Suppressor macrophage (primary cell): ENCODE results near the gene PTPRE.

Experiments
- DNase-seq, 4 experiments: peaks; one replicate each; pipeline ENCODE4 v3.0.0-alpha.2; 2020 to 2022

The PTPRE gene

GRCh38 chr10:127962205-127962604 is 55.3 kb downstream of the PTPRE start:
- DNase-seq = no peak

GRCh38 chr10:127963136-127963535 is 56.2 kb downstream of the PTPRE start:
- no peak for DNase-seq

GRCh38 chr10:127964621-127965020 is 57.7 kb downstream of the PTPRE start:
- no peak for DNase-seq

DNA sequence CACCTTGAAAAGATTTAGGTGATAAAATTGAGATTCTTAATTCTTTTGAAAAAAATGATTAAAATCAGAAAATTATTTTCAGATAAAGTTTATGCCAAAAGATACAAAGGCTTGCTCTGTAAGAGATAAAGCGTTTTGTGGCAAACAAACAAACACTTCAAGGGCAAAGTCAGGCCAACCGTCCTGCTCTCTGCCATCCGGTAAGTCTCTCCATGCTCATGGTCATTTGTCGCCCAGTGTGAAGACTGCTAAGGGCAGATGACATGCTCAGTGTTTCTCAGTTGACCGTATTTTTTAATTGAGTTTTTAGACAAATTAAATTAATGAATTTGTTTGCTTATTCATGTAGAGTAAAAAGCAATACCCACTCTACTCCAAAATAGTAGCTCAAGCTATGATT is 60.0 kb downstream of the PTPRE start:
- DNase-seq = no peak

- DNase-seq = no peak
These were observed 61.1 kb downstream of the PTPRE start for GRCh38 chr10:127968027-127968441.

DNA sequence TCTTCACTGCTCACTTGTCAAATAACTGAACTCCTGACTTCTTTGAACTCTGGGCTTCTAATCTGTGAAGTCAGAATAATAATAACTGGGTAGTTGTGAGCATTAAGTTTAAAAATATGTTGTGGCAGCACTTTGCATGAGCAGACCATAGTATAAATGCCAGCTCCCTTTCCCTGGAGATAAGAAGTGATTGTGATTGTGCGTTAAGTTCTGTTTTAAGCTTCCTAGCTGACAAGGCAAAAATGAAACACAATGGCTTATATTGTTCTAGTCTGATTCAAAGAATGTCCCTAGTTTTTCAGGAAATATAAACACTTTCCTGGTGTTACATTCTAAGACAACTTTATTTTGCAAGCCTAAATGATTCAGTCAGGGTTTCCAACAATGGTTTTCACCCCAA is 61.8 kb downstream of the PTPRE start:
- no peak for DNase-seq

- no peak for DNase-seq
These were observed 64.4 kb downstream of the PTPRE start for GRCh38 chr10:127971101-127971946.

GRCh38 chr10:127971963-127972615 is 65.2 kb downstream of the PTPRE start:
- peak; percentile 22 to 53 (median 45) for DNase-seq

DNA sequence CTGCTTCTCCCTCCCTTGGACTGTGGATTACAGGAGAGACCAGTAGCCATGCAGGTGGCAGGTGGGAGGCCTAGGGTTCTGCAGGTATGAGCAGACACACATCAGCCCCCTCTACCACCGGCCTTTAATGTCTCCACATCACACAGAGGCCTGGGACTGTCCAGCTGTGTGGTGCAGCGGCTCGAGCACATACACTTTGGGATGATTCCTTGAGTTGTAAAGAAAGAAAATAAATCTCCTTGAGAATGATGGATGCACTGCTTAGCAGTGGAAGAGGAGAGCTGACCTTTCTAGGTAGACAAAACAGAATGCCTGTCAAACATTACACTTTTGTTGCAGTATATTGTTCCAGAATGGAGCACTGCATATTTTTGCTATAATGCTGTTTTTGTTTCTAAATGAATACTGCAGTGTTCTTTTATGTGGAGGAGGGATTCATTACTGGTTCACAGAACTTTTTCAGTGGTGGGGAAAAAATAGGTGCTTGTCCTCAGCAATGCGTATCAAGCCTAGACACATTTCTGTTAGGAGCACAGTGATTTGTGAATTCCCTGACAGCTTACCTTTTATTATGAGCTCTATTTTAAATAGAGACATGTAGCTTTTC is 66.0 kb downstream of the PTPRE start:
- no peak for DNase-seq

- DNase-seq = peak; percentile 55 to 80 (median 73)
These were observed 66.9 kb downstream of the PTPRE start for GRCh38 chr10:127973791-127974311.

DNA sequence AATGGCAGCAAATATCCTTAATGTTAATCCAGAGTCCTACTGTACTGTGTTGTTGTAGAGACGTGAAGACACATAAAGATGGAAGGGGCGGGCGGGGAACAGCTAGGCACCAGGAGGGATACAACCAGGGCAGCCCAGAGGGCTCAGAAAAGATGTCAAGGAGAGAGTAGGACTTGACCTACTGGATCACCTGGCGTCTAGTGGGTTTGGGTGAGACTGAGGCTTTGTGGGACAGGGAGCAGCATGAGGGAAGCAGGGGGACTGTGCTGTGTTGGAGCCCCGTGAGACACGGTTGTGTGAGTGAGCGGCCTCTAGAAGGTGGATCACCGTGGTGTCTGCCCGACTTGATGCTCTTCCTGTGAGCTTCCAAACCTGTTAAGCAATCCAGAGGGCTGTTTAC is 68.0 kb downstream of the PTPRE start:
- DNase-seq = no peak

DNA sequence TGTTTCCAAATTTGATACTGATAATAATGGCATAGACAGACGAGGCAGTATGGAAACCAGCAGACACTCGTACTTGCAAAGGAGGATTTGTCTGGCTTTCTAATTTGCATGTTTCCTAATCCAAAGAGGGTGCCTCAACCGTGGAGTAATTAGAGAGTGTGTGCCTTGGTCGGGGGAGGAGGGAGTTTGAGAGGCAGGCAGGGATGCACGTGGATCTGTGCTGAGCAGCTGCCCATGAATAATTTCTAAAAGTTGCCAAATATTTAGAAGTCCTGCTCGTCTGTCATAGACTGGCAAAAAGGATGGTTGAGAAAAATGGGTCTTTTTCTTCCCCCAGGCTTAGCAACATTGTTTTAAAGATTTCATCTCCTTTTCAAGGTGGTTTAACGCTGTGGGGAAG is 69.4 kb downstream of the PTPRE start:
- peak in 3 of 4 experiments; percentile 35 to 60 (median 41) for DNase-seq

- peak in 3 of 4 experiments; percentile 38 to 43 (median 40) for DNase-seq
These were observed 69.9 kb downstream of the PTPRE start for GRCh38 chr10:127976701-127977356.

- DNase-seq = peak; percentile 77 to 88 (median 86)
These were observed 70.6 kb downstream of the PTPRE start for GRCh38 chr10:127977357-127978009.

DNA sequence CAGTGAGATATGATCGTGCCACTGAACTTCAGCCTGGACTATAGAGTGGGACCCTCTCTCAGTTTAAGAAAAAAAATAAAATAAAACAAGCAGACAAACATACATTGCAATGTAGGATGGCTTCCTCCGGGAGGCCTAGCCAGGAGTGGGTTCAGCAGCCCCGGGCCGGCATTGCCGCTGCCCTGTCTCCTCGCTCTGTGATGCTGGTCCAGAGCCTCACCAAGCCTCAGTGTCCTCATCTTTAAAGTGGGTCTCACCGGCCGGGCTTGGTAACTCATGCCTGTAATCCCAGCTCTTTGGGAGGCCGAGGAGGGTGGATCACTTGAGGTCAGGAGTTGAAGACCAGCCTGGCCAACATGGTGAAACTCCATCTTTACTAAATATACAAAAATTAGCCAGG is 71.6 kb downstream of the PTPRE start:
- no peak for DNase-seq

- DNase-seq = peak; percentile 74 to 88 (median 82)
These were observed 72.1 kb downstream of the PTPRE start for GRCh38 chr10:127979045-127979444.

DNA sequence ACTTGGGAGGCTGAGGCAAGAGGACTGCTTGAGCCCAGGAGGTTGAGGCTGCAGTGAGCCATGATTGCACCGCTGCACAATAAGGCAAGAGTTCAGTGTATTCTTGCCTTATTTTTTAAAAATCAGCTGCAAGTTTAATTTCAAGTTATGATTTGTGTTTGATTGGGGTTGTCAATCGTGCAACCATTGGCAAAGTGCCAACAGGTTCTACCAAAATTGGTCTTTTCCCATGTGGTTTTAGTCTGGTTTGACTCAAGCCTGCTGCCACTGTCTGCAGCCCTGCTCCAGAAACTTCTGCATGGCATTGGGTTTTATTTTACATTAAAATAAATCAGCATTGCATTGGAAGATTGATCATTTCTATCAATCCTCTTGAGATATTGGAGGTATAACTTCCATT is 72.7 kb downstream of the PTPRE start:
- no peak for DNase-seq

GRCh38 chr10:127980898-127981297 is 74.0 kb downstream of the PTPRE start:
- no peak for DNase-seq

DNA sequence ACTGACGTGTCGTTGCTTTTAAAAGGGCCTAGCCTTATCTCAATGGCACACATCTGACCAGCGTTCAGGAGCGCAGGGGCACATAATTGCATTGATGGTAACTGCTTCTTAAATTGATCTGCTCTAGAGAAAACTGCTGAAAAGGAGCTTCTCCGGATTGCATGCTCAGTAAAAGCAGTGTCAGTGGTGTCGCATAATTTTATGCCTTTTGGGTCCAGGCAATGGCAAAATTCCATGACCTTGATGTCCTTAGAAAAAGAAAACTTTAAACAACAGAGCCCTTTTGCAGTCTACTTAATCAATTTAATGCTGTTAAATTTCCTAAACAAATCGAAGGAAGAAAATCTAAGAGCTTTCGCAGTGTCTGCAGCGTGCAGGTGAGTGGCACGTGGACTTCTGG is 75.7 kb downstream of the PTPRE start:
- no peak for DNase-seq

DNA sequence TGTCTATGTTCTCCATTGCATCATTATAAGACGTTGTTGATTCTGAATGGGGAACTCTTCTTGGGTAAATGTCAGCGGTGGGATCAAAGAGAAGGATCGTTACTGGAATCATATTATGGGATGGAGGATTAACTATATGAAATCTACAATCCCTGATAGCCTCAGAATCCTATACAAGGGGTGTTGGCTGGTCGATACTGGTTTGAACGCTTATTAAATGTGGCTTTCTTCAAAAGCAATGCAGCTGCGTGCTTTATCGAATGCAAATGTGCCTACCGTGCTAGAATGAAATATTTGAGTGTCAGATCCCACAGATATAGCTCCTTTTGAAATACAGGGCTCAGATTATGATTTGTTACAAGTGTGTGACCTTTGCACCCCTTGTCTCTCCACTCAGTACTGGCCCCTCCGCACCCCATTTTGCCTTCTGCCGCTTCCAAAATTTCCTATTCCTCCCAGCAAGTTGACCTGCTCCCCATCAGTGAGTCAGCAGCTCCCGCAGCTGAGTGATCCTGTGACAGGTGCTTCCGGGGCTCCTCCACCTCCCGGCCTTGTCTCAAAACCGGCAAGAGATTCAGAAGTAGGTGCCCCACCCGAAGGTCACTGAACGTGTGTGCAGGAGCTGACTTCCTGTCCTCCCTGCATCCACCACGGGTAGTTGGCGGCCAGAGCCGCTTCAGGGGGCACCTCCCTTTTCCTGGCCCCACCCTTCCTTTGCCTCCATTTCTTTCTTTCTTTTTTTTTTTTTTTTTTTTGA is 76.6 kb downstream of the PTPRE start:
- DNase-seq = no peak

DNA sequence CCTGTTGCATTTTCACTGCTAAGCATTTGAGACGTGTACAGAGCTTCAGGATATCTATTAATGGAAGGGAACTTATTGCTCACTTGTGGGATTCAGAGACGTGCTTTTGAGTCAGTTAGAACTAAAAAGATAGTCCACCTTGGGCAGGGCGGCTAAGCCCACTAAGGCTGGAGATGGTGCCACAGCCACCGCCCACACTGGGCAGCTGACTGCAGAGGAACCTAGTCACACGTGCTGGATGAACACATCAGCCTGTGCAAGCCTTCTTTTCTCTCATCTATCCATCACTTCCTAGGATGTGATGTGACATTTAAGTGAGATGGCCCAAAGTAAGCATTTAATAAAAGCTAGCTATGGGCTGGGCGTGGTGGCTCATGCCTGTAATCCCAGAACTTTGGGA is 78.0 kb downstream of the PTPRE start:
- peak; percentile 56 to 72 (median 64) for DNase-seq
